Common myeloid progenitor, CD34-positive (primary cell): Measurements from ENCODE around the gene MYO5C.

Source experiments
- CTCF ChIA-PET: fragments of 350-600 bp; sonication (Branson Sonifier 250); formaldehyde crosslinking; loops from one replicate; lab custom pipeline; 2021; ENCODE audit warnings: antibody characterized with exemption; lab: Charles Lee
- POLR2A ChIA-PET: fragments of 350-600 bp; sonication (Branson Sonifier 250); formaldehyde crosslinking; loops from one replicate; lab custom pipeline; 2021; ENCODE audit warnings: antibody characterized with exemption; lab: Charles Lee
- DNase-seq, 3 donors: peaks; one replicate each; pipeline versions ENCODE4 v3.0.0 to v3.0.0-alpha.2; 2013
- H3K27ac ChIP-seq, 2 experiments: 1 replicate in 1 of 2; 2 replicates in 1 of 2; pipeline ENCODE4 v1.7.0; 2013; ENCODE audit warnings: inconsistent platforms in 2 of 2, low read length in 2 of 2, mild to moderate bottlenecking in 2 of 2, low read depth in 1 of 2, moderate library complexity in 1 of 2; ENCODE audit not compliant: severe bottlenecking in 2 of 2, insufficient read depth in 1 of 2, poor library complexity in 1 of 2
- H3K27me3 ChIP-seq, 5 experiments: replicated peaks in 2 of 5; 1 replicate in 3 of 5; 2 replicates in 2 of 5; pipeline versions ENCODE4 v1.6.1 to v1.7.0; 2013; ENCODE audit warnings: low read length in 4 of 5, mild to moderate bottlenecking in 2 of 5, moderate library complexity in 2 of 5, inconsistent platforms in 1 of 5; ENCODE audit not compliant: insufficient read depth in 5 of 5, control insufficient read depth in 4 of 5
- H3K36me3 ChIP-seq, 4 experiments: 1 replicate in 2 of 4; 2 replicates in 2 of 4; pipeline versions ENCODE4 v1.6.1 to v1.7.0; 2013; ENCODE audit warnings: low read length in 3 of 4, control low read depth in 1 of 4, mild to moderate bottlenecking in 1 of 4; ENCODE audit not compliant: control insufficient read depth in 4 of 4, insufficient read depth in 4 of 4
- H3K4me1 ChIP-seq, 4 experiments: 1 replicate in 3 of 4; 2 replicates in 1 of 4; pipeline versions ENCODE4 v1.6.1 to v1.7.1; 2013; ENCODE audit warnings: low read length in 3 of 4, mild to moderate bottlenecking in 3 of 4, control low read depth in 1 of 4, inconsistent platforms in 1 of 4, moderate library complexity in 1 of 4; ENCODE audit not compliant: control insufficient read depth in 4 of 4, insufficient read depth in 4 of 4; ENCODE audit errors: control extremely low read depth in 1 of 4
- H3K4me3 ChIP-seq, 7 experiments: 1 replicate in 4 of 7; 2 replicates in 3 of 7; pipeline versions ENCODE4 v1.5.1 to v1.7.0; 2013; ENCODE audit warnings: mild to moderate bottlenecking in 7 of 7, low read length in 6 of 7, moderate library complexity in 6 of 7, inconsistent platforms in 2 of 7, low read depth in 2 of 7, control low read depth in 1 of 7; ENCODE audit not compliant: insufficient read depth in 4 of 7, control insufficient read depth in 1 of 7; ENCODE audit errors: extremely low read depth in 1 of 7
- H3K9me3 ChIP-seq, 5 experiments: 1 replicate in 4 of 5; 2 replicates in 1 of 5; pipeline versions ENCODE4 v1.6.1 to v1.7.1; 2013; ENCODE audit warnings: low read length in 4 of 5, mild to moderate bottlenecking in 2 of 5, inconsistent platforms in 1 of 5, low read depth in 1 of 5, moderate library complexity in 1 of 5; ENCODE audit not compliant: control insufficient read depth in 4 of 5, insufficient read depth in 2 of 5; ENCODE audit errors: control extremely low read depth in 1 of 5
- WGBS: methylation state at CpG from one replicate; pipeline ENCODE4 v1.1.5; 2013; ENCODE audit not compliant: insufficient coverage; 5-methylcytosine and 5-hydroxymethylcytosine counted together

Gene MYO5C

GRCh38 chr15:52151353-52151752 lies 144.3 kb downstream of the MYO5C start:
- H3K9me3 ChIP-seq: no peaks in the 10 kb centered on the region
- peaks cover 2 to 46% (median 28%) of the 10 kb centered on the region in 4 experiments for H3K36me3 ChIP-seq
- CTCF ChIA-PET: no interaction called here
- WGBS: 96% methylated on average over 3 of the region's 4 CpGs
- POLR2A ChIA-PET: no interaction called here
- H3K27ac ChIP-seq: no peak overlapping the region
- peaks cover 0 to 18% (median 14%) of the 10 kb centered on the region in 4 experiments for H3K4me1 ChIP-seq
- DNase-seq: no peak
- H3K4me3 ChIP-seq: no peak overlapping the region
- H3K27me3 ChIP-seq: no peaks in the 10 kb centered on the region

- no peak for DNase-seq
- Histone ChIP-seq H3K27ac (no peak overlapping the region), H3K9me3 (no peaks in the 10 kb centered on the region), H3K36me3 (peaks cover 2 to 46% (median 29%) of the 10 kb centered on the region in 4 experiments), H3K27me3 (no peaks in the 10 kb centered on the region), H3K4me1 (peaks cover 0 to 17% (median 14%) of the 10 kb centered on the region in 4 experiments), H3K4me3 (no peak overlapping the region)
- WGBS: 95% methylated on average over 4 of the region's 4 CpGs
- ChIA-PET POLR2A (no interaction called here), CTCF (interaction anchor here (0.9 to 2.1 kb wide), 2 partner anchors 10 to 13 kb away, joined by 4 to 6 read pairs; no protein-coding TSS in a partner anchor)
These were observed 144.7 kb downstream of the MYO5C start for GRCh38 chr15:52150871-52151270.

GRCh38 chr15:52150043-52150825 lies 145.4 kb downstream of the MYO5C start:
- H3K36me3 ChIP-seq: peaks cover 2 to 46% (median 30%) of the 10 kb centered on the region in 4 experiments
- no peak overlapping the region for H3K4me3 ChIP-seq
- H3K27ac ChIP-seq: no peak overlapping the region
- H3K4me1 ChIP-seq: peaks cover 0 to 11% (median 10%) of the 10 kb centered on the region in 4 experiments
- CTCF ChIA-PET: interaction anchor here (0.9 to 2.1 kb wide), 3 partner anchors 9 to 15 kb away, joined by 4 to 6 read pairs (median 4); no protein-coding TSS in a partner anchor
- H3K9me3 ChIP-seq: no peaks in the 10 kb centered on the region
- no peak for DNase-seq
- WGBS: 96% methylated on average over 9 of the region's 9 CpGs
- POLR2A ChIA-PET: interaction anchor here (0.6 kb wide), 1 partner anchor 16 kb away, joined by 4 read pairs; no protein-coding TSS in a partner anchor
- no peaks in the 10 kb centered on the region for H3K27me3 ChIP-seq

GRCh38 chr15:52148403-52148802 lies 147.2 kb downstream of the MYO5C start:
- CTCF ChIA-PET: interaction anchor here (1.0 kb wide), 1 partner anchor 9 kb away, joined by 3 read pairs; no protein-coding TSS in a partner anchor
- no peaks in the 10 kb centered on the region for H3K27me3 ChIP-seq
- peaks cover 6 to 58% (median 38%) of the 10 kb centered on the region in 4 experiments for H3K36me3 ChIP-seq

GRCh38 chr15:52146776-52147175 lies 148.8 kb downstream of the MYO5C start:
- ChIA-PET POLR2A (interaction anchor here (0.6 kb wide), 1 partner anchor 12 kb away, joined by 3 read pairs; no protein-coding TSS in a partner anchor), CTCF (interaction anchor here (0.7 to 1.2 kb wide), 3 partner anchors 13 to 64 kb away, joined by 3 read pairs; no protein-coding TSS in a partner anchor)
- Histone ChIP-seq H3K4me1 (no peaks in the 10 kb centered on the region), H3K36me3 (peaks cover 6 to 57% (median 33%) of the 10 kb centered on the region in 4 experiments), H3K27me3 (no peaks in the 10 kb centered on the region), H3K4me3 (no peak overlapping the region), H3K9me3 (peaks cover 0 to 5% (median 3%) of the 10 kb centered on the region in 5 experiments), H3K27ac (no peak overlapping the region)
- WGBS: 94% methylated on average over 2 of the region's 3 CpGs
- no peak for DNase-seq

More at GRCh38 chr15:52148403-52148802, 147.2 kb downstream of the MYO5C start:
- Histone ChIP-seq H3K27ac (no peak overlapping the region), H3K4me3 (no peak overlapping the region), H3K9me3 (peaks cover 0 to 5% (median 3%) of the 10 kb centered on the region in 5 experiments), H3K4me1 (no peaks in the 10 kb centered on the region)
- POLR2A ChIA-PET: interaction anchor here (1.0 kb wide), 1 partner anchor 11 kb away, joined by 3 read pairs; no protein-coding TSS in a partner anchor
- WGBS: 92% methylated on average over 4 of the region's 5 CpGs
- DNase-seq: no peak

- DNase-seq: no peak
- 100% methylated on average over 1 of the region's 2 CpGs for WGBS
- H3K36me3 ChIP-seq: peaks cover 6 to 54% (median 32%) of the 10 kb centered on the region in 4 experiments
- POLR2A ChIA-PET: interaction anchor here (0.6 kb wide), 1 partner anchor 13 kb away, joined by 3 read pairs; no protein-coding TSS in a partner anchor
- H3K4me1 ChIP-seq: no peaks in the 10 kb centered on the region
- H3K27me3 ChIP-seq: no peaks in the 10 kb centered on the region
- peaks cover 0 to 5% (median 3%) of the 10 kb centered on the region in 5 experiments for H3K9me3 ChIP-seq
- H3K4me3 ChIP-seq: no peak overlapping the region
- H3K27ac ChIP-seq: no peak overlapping the region
- CTCF ChIA-PET: interaction anchor here (0.7 to 1.2 kb wide), 3 partner anchors 14 to 63 kb away, joined by 3 read pairs; no protein-coding TSS in a partner anchor
These were observed 149.3 kb downstream of the MYO5C start for GRCh38 chr15:52146261-52146660.
